Vagina (tissue), 2 donors: ENCODE measurements around the gene IFNAR2. TPM values are rescaled to one million over a fixed set of nuclear protein-coding genes. Genes with fewer than 3 reads are reported as not detected.

Experiments used
- DNase-seq, 2 donors: peaks; one replicate each; pipeline ENCODE4 v3.0.0-alpha.2; 2017; ENCODE audit errors: extremely low spot score in 2 of 2
- H3K27ac ChIP-seq: fragments of 200-600 bp; sonication (generic); one replicate; pipeline ENCODE4 v1.5.1; 2019
- H3K27me3 ChIP-seq: fragments of 200-600 bp; sonication (generic); one replicate; pipeline ENCODE4 v1.5.1; 2019
- H3K36me3 ChIP-seq, 2 donors: fragments of 200-600 bp; sonication (generic); one replicate each; pipeline ENCODE4 v1.5.1; 2017 to 2019
- H3K4me1 ChIP-seq: fragments of 200-600 bp; sonication (generic); one replicate; pipeline ENCODE4 v1.5.1; 2019
- H3K4me3 ChIP-seq, 2 donors: fragments of 200-600 bp; sonication (generic); 1 replicate in 1 of 2; 2 replicates in 1 of 2; pipeline ENCODE4 v1.5.1; 2016 to 2019
- H3K9me3 ChIP-seq: fragments of 200-600 bp; sonication (generic); one replicate; pipeline ENCODE4 v1.5.1; 2019
- POLR2A ChIP-seq, 2 donors: fragments of 450-650 bp; IDR thresholded peaks; one replicate each; pipeline ENCODE4 v1.6.1; 2017; ENCODE audit warnings: antibody characterized with exemption in 2 of 2, mild to moderate bottlenecking in 2 of 2, moderate library complexity in 2 of 2
- POLR2AphosphoS5 ChIP-seq, 2 donors: sonication (generic); formaldehyde crosslinking; IDR thresholded peaks; one replicate each; pipeline ENCODE4 v1.9.0; 2017; ENCODE audit warnings: antibody characterized with exemption in 2 of 2, mild to moderate bottlenecking in 2 of 2, low read depth in 1 of 2; ENCODE audit not compliant: insufficient read depth in 1 of 2
- intact Hi-C: fragments of 100-400 bp; cut with DNase I; formaldehyde crosslinking; loops from one replicate; pipeline ENCODE4 v1.15.1; 2023
- total RNA-seq: library from RNA; depleted of rRNA; stranded (reverse); fragments of >200 nt; gene quantifications from one replicate; pipeline ENCODE4 v1.2.3, GENCODE V29; 2016
- TF ChIP-seq, protein P1 (sequence below), 3 experiments: fragments of 450-650 bp in 2 of 3; fragments of 200-600 bp in 1 of 3; sonication (generic) in 1 of 3; IDR thresholded peaks; one replicate each; pipeline ENCODE4 v1.5.1; 2017 to 2019; ENCODE audit warnings: antibody characterized with exemption in 3 of 3, mild to moderate bottlenecking in 2 of 3, moderate library complexity in 2 of 3

Gene IFNAR2
- total RNA-seq, 1 donor from 2014 or later = 9.3 TPM

GRCh38 chr21:33245289-33245918 is 15.7 kb downstream of the IFNAR2 start:
- intact Hi-C loops = no loop called here
- peaks cover 0 to 40% of the 10 kb centered on the region in 2 donors for H3K36me3 ChIP-seq
- H3K4me1 ChIP-seq = no peaks in the 10 kb centered on the region
- no peak for TF ChIP-seq POLR2A (IDR thresholded peaks at IDR 0.05)
- no peak for TF ChIP-seq POLR2AphosphoS5 (IDR thresholded peaks at IDR 0.05; ENCODE audit: insufficient read depth in 1 of 2, low read depth in 1 of 2)
- TF ChIP-seq, protein P1, sequence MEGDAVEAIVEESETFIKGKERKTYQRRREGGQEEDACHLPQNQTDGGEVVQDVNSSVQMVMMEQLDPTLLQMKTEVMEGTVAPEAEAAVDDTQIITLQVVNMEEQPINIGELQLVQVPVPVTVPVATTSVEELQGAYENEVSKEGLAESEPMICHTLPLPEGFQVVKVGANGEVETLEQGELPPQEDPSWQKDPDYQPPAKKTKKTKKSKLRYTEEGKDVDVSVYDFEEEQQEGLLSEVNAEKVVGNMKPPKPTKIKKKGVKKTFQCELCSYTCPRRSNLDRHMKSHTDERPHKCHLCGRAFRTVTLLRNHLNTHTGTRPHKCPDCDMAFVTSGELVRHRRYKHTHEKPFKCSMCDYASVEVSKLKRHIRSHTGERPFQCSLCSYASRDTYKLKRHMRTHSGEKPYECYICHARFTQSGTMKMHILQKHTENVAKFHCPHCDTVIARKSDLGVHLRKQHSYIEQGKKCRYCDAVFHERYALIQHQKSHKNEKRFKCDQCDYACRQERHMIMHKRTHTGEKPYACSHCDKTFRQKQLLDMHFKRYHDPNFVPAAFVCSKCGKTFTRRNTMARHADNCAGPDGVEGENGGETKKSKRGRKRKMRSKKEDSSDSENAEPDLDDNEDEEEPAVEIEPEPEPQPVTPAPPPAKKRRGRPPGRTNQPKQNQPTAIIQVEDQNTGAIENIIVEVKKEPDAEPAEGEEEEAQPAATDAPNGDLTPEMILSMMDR (IDR thresholded peaks at IDR 0.05) = no peak
- H3K4me3 ChIP-seq = no peak overlapping the region
- H3K27ac ChIP-seq = no peak overlapping the region
- no peaks in the 10 kb centered on the region for H3K27me3 ChIP-seq
- DNase-seq = no peak
- no peaks in the 10 kb centered on the region for H3K9me3 ChIP-seq

- TF ChIP-seq, protein P1 (IDR thresholded peaks at IDR 0.05) = no peak
- TF ChIP-seq POLR2A (IDR thresholded peaks at IDR 0.05) (no peak), POLR2AphosphoS5 (IDR thresholded peaks at IDR 0.05; ENCODE audit: insufficient read depth in 1 of 2, low read depth in 1 of 2) (no peak)
- Histone ChIP-seq H3K9me3 (no peaks in the 10 kb centered on the region), H3K36me3 (peaks cover 0 to 40% of the 10 kb centered on the region in 2 donors), H3K27ac (no peak overlapping the region), H3K27me3 (no peaks in the 10 kb centered on the region), H3K4me3 (no peak overlapping the region), H3K4me1 (no peaks in the 10 kb centered on the region)
- no peak for DNase-seq
- intact Hi-C loops = no loop called here
Observed at GRCh38 chr21:33246506-33246905, 16.8 kb downstream of the IFNAR2 start.

GRCh38 chr21:33246963-33247362 is 17.2 kb downstream of the IFNAR2 start:
- Histone ChIP-seq H3K36me3 (peaks cover 0 to 43% of the 10 kb centered on the region in 2 donors), H3K4me3 (no peak overlapping the region), H3K27me3 (no peaks in the 10 kb centered on the region), H3K27ac (no peak overlapping the region), H3K9me3 (no peaks in the 10 kb centered on the region), H3K4me1 (no peaks in the 10 kb centered on the region)
- TF ChIP-seq, protein P1 (IDR thresholded peaks at IDR 0.05) = no peak
- TF ChIP-seq POLR2A (IDR thresholded peaks at IDR 0.05) (no peak), POLR2AphosphoS5 (IDR thresholded peaks at IDR 0.05; ENCODE audit: insufficient read depth in 1 of 2, low read depth in 1 of 2) (no peak)
- no peak for DNase-seq
- intact Hi-C loops = no loop called here

DNA sequence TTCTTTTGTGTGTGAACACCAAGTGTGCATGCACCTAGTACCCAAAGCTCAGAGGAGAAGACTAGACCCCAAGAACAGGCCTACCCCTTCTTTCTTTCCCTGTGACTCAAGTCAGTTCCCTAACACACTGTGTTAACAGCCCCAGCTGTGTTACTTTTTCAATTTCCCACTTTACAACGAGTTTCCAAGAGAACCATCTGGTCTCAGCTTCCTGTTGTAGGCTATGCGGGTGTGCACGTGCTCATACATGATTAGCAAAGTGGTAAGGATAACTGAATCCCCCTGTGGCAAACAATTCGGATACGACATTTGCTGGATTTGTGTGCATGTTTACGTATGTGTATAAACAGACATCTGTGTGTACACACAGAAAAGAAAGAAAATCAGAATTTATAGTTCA is 17.9 kb downstream of the IFNAR2 start:
- Histone ChIP-seq H3K4me1 (no peaks in the 10 kb centered on the region), H3K27me3 (no peaks in the 10 kb centered on the region), H3K9me3 (no peaks in the 10 kb centered on the region), H3K4me3 (no peak overlapping the region), H3K36me3 (peaks cover 0 to 50% of the 10 kb centered on the region in 2 donors), H3K27ac (no peak overlapping the region)
- intact Hi-C loops = no loop called here
- DNase-seq = no peak
- no peak for TF ChIP-seq POLR2AphosphoS5 (IDR thresholded peaks at IDR 0.05; ENCODE audit: insufficient read depth in 1 of 2, low read depth in 1 of 2)
- TF ChIP-seq, protein P1 (IDR thresholded peaks at IDR 0.05) = no peak

- Histone ChIP-seq H3K27me3 (no peaks in the 10 kb centered on the region), H3K36me3 (peaks cover 0 to 62% of the 10 kb centered on the region in 2 donors), H3K4me1 (no peaks in the 10 kb centered on the region), H3K4me3 (no peak overlapping the region), H3K27ac (no peak overlapping the region), H3K9me3 (no peaks in the 10 kb centered on the region)
- intact Hi-C loops = no loop called here
- no peak for DNase-seq
- TF ChIP-seq POLR2A (IDR thresholded peaks at IDR 0.05) (no peak), POLR2AphosphoS5 (IDR thresholded peaks at IDR 0.05; ENCODE audit: insufficient read depth in 1 of 2, low read depth in 1 of 2) (no peak)
- TF ChIP-seq, protein P1 (IDR thresholded peaks at IDR 0.05) = no peak
Observed at GRCh38 chr21:33249331-33250002, 19.7 kb downstream of the IFNAR2 start.
